WTC11 (cell line): ENCODE data around the gene CLDN34. TPM values are rescaled to one million over a fixed set of nuclear protein-coding genes. Genes with fewer than 3 reads are reported as not detected.

ENCODE experiments used
- ATAC-seq: fragments of 200-7000 bp; cut with Tn5 transposase; 2 replicates; pipeline ENCODE4 v1.10.0; 2021; ENCODE audit warnings: mild to moderate bottlenecking, moderate library complexity
- CTCF ChIA-PET: fragments of 300-600 bp; sonication (Branson Sonifier 250); formaldehyde crosslinking; loops from one replicate; lab custom pipeline; 2021; ENCODE audit warnings: antibody characterized with exemption; lab: Charles Lee
- POLR2A ChIA-PET: fragments of 350-600 bp; sonication (Branson Sonifier 250); formaldehyde crosslinking; loops from one replicate; lab custom pipeline; 2021; ENCODE audit warnings: antibody characterized with exemption; lab: Charles Lee
- DNase-seq: peaks from one replicate; pipeline ENCODE4 v3.0.0; 2021; ENCODE audit warnings: low spot score
- H3K27ac Mint-ChIP-seq: 2 replicates; pipeline ENCODE4 v1.8.0; 2021; ENCODE audit warnings: mixed read lengths
- H3K27me3 Mint-ChIP-seq: 2 replicates; pipeline ENCODE4 v1.8.0; 2021; ENCODE audit warnings: low read depth, mild to moderate bottlenecking, moderate library complexity, mixed read lengths
- H3K36me3 Mint-ChIP-seq: 2 replicates; pipeline ENCODE4 v1.8.0; 2021; ENCODE audit warnings: mixed read lengths
- H3K4me1 Mint-ChIP-seq: 2 replicates; pipeline ENCODE4 v1.8.0; 2022; ENCODE audit warnings: mixed read lengths
- H3K4me3 Mint-ChIP-seq: 2 replicates; pipeline ENCODE4 v1.8.0; 2021; ENCODE audit warnings: mild to moderate bottlenecking, moderate library complexity, mixed read lengths
- H3K9me3 Mint-ChIP-seq: 2 replicates; pipeline ENCODE4 v1.8.0; 2021; ENCODE audit warnings: mixed read lengths
- CREM ChIP-seq: sonication (generic); formaldehyde crosslinking; IDR thresholded peaks from 2 replicates; pipeline ENCODE4 v1.8.1; 2022; ENCODE audit warnings: mild to moderate bottlenecking, missing genetic modification reagents, moderate library complexity
- FOXJ3 ChIP-seq: sonication (generic); formaldehyde crosslinking; IDR thresholded peaks from 2 replicates; pipeline ENCODE4 v1.9.0; 2021; ENCODE audit warnings: missing genetic modification reagents, mild to moderate bottlenecking, borderline replicate concordance
- FOXK1 ChIP-seq: sonication (generic); formaldehyde crosslinking; IDR thresholded peaks from 2 replicates; pipeline ENCODE4 v1.8.0; 2022; ENCODE audit warnings: mild to moderate bottlenecking, moderate library complexity, missing genetic modification reagents
- IRF2 ChIP-seq: sonication (generic); formaldehyde crosslinking; IDR thresholded peaks from 2 replicates; pipeline ENCODE4 v1.8.0; 2022; ENCODE audit warnings: low read depth, missing genetic modification reagents, borderline replicate concordance
- JUN ChIP-seq: sonication (generic); formaldehyde crosslinking; IDR thresholded peaks from 2 replicates; pipeline ENCODE4 v1.8.0; 2023; ENCODE audit warnings: mild to moderate bottlenecking, missing genetic modification reagents
- KAT7 ChIP-seq: sonication (generic); formaldehyde crosslinking; IDR thresholded peaks from 2 replicates; pipeline ENCODE4 v1.8.1; 2023; ENCODE audit warnings: missing genetic modification reagents, mild to moderate bottlenecking, borderline replicate concordance
- NR1H2 ChIP-seq: sonication (generic); formaldehyde crosslinking; IDR thresholded peaks from 2 replicates; pipeline ENCODE4 v1.9.0; 2021; ENCODE audit warnings: mild to moderate bottlenecking, moderate library complexity, missing genetic modification reagents
- RELA ChIP-seq: sonication (generic); formaldehyde crosslinking; IDR thresholded peaks from 2 replicates; pipeline ENCODE4 v1.8.1; 2022; ENCODE audit warnings: missing genetic modification reagents, mild to moderate bottlenecking, borderline replicate concordance
- TEAD1 ChIP-seq: sonication (generic); formaldehyde crosslinking; IDR thresholded peaks from 2 replicates; pipeline ENCODE4 v1.8.0; 2022; ENCODE audit warnings: mild to moderate bottlenecking, missing genetic modification reagents
- TP53 ChIP-seq: sonication (generic); formaldehyde crosslinking; IDR thresholded peaks from 2 replicates; pipeline ENCODE4 v1.8.1; 2023; ENCODE audit warnings: mild to moderate bottlenecking, missing genetic modification reagents
- ZNF232 ChIP-seq: sonication (generic); formaldehyde crosslinking; IDR thresholded peaks from 2 replicates; pipeline ENCODE4 v1.8.0; 2022; ENCODE audit warnings: mild to moderate bottlenecking, missing genetic modification reagents
- ZNF396 ChIP-seq: fragments of 250-450 bp; sonication (Bioruptor Pico); IDR thresholded peaks from 2 replicates; pipeline ENCODE4 v1.8.0; 2021; ENCODE audit warnings: mild to moderate bottlenecking, moderate library complexity, borderline replicate concordance
- total RNA-seq: library from RNA; stranded (reverse); gene quantifications from 3 replicates; pipeline ENCODE4 v1.2.3, GENCODE V29; 2021
- TF ChIP-seq, protein P1 (sequence below): sonication (generic); formaldehyde crosslinking; conservative IDR thresholded peaks from 2 replicates; pipeline ENCODE4 v1.8.1; 2023; ENCODE audit warnings: mild to moderate bottlenecking, low read depth, missing genetic modification reagents, moderate library complexity
- TF ChIP-seq, protein P2 (sequence below): fragments of 250-450 bp; sonication (Bioruptor Pico); IDR thresholded peaks from 2 replicates; pipeline ENCODE4 v1.9.0; 2021; ENCODE audit warnings: mild to moderate bottlenecking
- TF ChIP-seq, protein P3 (sequence below): fragments of 250-450 bp; sonication (Bioruptor Pico); IDR thresholded peaks from 2 replicates; pipeline ENCODE4 v1.8.0; 2021; ENCODE audit warnings: mild to moderate bottlenecking
- TF ChIP-seq, protein P4 (sequence below): fragments of 250-450 bp; sonication (Bioruptor Pico); conservative IDR thresholded peaks from 2 replicates; pipeline ENCODE4 v1.9.0; 2021; ENCODE audit warnings: mild to moderate bottlenecking
- TF ChIP-seq, protein P5 (sequence below): sonication (generic); formaldehyde crosslinking; IDR thresholded peaks from 2 replicates; pipeline ENCODE4 v1.8.1; 2023; ENCODE audit warnings: mild to moderate bottlenecking, missing genetic modification reagents, borderline replicate concordance
- TF ChIP-seq, protein P6 (sequence below): sonication (generic); formaldehyde crosslinking; IDR thresholded peaks from 2 replicates; pipeline ENCODE4 v1.8.1; 2022; ENCODE audit warnings: missing genetic modification reagents, borderline replicate concordance

CLDN34 gene
- total RNA-seq, 1 experiment from 2014 or later, result 0.52 TPM

DNA sequence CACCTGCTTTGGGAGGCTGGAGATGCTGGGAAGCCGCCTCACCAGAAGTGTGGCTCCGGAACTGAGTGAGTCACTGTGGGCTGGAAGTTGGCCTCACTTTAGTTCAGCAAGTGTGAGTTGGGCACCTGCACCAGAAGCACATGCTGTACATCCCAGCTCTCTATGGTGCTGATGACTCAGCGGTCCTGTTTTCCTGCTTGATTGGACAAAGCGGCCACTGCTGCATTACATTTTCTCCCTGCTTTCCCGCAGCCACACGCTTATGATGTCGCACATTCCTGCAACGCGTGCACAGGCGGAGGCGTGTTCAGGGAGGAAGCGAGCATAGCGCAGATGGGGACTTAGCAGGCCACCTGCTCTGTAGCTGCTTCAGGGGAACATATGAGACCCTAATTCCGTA lies 26.7 kb upstream of the CLDN34 start (continued):
- TF ChIP-seq, protein P1, sequence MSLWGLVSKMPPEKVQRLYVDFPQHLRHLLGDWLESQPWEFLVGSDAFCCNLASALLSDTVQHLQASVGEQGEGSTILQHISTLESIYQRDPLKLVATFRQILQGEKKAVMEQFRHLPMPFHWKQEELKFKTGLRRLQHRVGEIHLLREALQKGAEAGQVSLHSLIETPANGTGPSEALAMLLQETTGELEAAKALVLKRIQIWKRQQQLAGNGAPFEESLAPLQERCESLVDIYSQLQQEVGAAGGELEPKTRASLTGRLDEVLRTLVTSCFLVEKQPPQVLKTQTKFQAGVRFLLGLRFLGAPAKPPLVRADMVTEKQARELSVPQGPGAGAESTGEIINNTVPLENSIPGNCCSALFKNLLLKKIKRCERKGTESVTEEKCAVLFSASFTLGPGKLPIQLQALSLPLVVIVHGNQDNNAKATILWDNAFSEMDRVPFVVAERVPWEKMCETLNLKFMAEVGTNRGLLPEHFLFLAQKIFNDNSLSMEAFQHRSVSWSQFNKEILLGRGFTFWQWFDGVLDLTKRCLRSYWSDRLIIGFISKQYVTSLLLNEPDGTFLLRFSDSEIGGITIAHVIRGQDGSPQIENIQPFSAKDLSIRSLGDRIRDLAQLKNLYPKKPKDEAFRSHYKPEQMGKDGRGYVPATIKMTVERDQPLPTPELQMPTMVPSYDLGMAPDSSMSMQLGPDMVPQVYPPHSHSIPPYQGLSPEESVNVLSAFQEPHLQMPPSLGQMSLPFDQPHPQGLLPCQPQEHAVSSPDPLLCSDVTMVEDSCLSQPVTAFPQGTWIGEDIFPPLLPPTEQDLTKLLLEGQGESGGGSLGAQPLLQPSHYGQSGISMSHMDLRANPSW (CRISPR knock-in tag), result no peak
- no peak for TF ChIP-seq CREM
- TF ChIP-seq ZNF232 (CRISPR knock-in tag), result no peak

DNA sequence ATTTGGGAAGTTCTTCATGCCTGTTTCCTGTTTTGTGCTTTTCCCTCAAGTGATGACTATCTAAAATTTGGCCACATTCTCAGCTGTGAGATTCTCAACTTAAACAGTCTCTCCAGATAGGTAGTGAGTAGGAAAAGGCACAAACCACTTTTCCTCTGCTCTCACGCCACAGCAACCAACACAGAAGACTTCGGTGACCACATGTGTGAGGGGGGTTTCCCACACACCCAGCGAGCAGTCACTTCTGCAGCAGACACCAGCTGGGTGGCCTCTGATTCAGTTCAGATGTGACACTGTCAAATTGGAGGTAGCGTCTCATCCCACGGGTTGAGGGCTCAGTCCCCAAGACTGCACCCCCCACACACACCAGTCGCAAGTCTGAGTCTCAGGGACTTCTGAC lies 25.1 kb upstream of the CLDN34 start:
- Mint-ChIP-seq H3K4me3 (no peak overlapping the region), H3K27me3 (no peaks in the 10 kb centered on the region), H3K27ac (no peak overlapping the region), H3K9me3 (no peaks in the 10 kb centered on the region), H3K36me3 (peaks cover 28% of the 10 kb centered on the region), H3K4me1 (no peaks in the 10 kb centered on the region)
- DNase-seq, result no peak
- ChIA-PET POLR2A (no interaction called here), CTCF (no interaction called here)
- ATAC-seq, result no peak
- TF ChIP-seq FOXK1, result no peak
- no peak for TF ChIP-seq NR1H2 (CRISPR knock-in tag)
- TF ChIP-seq, protein P2, sequence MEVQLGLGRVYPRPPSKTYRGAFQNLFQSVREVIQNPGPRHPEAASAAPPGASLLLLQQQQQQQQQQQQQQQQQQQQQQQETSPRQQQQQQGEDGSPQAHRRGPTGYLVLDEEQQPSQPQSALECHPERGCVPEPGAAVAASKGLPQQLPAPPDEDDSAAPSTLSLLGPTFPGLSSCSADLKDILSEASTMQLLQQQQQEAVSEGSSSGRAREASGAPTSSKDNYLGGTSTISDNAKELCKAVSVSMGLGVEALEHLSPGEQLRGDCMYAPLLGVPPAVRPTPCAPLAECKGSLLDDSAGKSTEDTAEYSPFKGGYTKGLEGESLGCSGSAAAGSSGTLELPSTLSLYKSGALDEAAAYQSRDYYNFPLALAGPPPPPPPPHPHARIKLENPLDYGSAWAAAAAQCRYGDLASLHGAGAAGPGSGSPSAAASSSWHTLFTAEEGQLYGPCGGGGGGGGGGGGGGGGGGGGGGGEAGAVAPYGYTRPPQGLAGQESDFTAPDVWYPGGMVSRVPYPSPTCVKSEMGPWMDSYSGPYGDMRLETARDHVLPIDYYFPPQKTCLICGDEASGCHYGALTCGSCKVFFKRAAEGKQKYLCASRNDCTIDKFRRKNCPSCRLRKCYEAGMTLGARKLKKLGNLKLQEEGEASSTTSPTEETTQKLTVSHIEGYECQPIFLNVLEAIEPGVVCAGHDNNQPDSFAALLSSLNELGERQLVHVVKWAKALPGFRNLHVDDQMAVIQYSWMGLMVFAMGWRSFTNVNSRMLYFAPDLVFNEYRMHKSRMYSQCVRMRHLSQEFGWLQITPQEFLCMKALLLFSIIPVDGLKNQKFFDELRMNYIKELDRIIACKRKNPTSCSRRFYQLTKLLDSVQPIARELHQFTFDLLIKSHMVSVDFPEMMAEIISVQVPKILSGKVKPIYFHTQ (CRISPR knock-in tag), result no peak
- TF ChIP-seq JUN (CRISPR knock-in tag), result no peak
- TF ChIP-seq, protein P3, sequence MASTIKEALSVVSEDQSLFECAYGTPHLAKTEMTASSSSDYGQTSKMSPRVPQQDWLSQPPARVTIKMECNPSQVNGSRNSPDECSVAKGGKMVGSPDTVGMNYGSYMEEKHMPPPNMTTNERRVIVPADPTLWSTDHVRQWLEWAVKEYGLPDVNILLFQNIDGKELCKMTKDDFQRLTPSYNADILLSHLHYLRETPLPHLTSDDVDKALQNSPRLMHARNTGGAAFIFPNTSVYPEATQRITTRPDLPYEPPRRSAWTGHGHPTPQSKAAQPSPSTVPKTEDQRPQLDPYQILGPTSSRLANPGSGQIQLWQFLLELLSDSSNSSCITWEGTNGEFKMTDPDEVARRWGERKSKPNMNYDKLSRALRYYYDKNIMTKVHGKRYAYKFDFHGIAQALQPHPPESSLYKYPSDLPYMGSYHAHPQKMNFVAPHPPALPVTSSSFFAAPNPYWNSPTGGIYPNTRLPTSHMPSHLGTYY, result no peak
- no peak for TF ChIP-seq KAT7 (CRISPR knock-in tag)
- no peak for TF ChIP-seq TP53 (CRISPR knock-in tag)
- no peak for TF ChIP-seq RELA (CRISPR knock-in tag)
- TF ChIP-seq, protein P4, sequence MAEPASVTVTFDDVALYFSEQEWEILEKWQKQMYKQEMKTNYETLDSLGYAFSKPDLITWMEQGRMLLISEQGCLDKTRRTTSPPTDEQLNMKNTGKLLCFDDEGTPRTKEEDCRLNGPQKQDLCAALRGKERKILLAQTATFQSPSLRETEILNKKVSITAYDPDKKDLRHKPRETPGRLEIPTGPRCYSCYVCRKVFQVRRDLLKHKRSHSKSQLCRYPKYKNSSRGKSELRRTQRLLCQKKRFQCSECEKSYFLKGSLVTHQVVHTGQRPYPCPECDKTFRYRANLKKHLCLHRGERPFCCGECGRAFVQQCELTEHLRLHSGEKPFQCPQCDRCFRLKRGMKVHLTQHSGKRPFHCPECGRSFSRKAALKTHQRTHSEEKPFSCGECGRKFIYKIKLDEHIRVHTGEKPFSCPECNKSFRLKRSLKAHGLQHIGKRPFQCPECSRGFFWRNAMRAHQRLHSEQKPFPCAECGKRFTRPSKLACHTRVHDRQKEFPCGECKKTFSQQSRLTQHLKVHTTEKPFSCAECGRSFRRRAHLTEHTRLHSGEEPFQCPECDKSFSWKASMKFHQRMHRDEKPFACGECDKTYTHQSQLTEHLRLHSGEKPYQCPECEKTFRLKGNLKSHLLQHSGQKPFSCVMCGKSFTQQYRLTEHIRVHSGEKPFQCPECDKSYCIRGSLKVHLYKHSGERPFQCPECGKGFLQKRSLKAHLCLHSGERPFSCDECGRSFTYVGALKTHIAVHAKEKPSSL (CRISPR knock-in tag), result no peak
- TF ChIP-seq IRF2 (CRISPR knock-in tag), result no peak
- TF ChIP-seq, protein P5, sequence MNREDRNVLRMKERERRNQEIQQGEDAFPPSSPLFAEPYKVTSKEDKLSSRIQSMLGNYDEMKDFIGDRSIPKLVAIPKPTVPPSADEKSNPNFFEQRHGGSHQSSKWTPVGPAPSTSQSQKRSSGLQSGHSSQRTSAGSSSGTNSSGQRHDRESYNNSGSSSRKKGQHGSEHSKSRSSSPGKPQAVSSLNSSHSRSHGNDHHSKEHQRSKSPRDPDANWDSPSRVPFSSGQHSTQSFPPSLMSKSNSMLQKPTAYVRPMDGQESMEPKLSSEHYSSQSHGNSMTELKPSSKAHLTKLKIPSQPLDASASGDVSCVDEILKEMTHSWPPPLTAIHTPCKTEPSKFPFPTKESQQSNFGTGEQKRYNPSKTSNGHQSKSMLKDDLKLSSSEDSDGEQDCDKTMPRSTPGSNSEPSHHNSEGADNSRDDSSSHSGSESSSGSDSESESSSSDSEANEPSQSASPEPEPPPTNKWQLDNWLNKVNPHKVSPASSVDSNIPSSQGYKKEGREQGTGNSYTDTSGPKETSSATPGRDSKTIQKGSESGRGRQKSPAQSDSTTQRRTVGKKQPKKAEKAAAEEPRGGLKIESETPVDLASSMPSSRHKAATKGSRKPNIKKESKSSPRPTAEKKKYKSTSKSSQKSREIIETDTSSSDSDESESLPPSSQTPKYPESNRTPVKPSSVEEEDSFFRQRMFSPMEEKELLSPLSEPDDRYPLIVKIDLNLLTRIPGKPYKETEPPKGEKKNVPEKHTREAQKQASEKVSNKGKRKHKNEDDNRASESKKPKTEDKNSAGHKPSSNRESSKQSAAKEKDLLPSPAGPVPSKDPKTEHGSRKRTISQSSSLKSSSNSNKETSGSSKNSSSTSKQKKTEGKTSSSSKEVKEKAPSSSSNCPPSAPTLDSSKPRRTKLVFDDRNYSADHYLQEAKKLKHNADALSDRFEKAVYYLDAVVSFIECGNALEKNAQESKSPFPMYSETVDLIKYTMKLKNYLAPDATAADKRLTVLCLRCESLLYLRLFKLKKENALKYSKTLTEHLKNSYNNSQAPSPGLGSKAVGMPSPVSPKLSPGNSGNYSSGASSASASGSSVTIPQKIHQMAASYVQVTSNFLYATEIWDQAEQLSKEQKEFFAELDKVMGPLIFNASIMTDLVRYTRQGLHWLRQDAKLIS (CRISPR knock-in tag), result no peak
- TF ChIP-seq, protein P6, sequence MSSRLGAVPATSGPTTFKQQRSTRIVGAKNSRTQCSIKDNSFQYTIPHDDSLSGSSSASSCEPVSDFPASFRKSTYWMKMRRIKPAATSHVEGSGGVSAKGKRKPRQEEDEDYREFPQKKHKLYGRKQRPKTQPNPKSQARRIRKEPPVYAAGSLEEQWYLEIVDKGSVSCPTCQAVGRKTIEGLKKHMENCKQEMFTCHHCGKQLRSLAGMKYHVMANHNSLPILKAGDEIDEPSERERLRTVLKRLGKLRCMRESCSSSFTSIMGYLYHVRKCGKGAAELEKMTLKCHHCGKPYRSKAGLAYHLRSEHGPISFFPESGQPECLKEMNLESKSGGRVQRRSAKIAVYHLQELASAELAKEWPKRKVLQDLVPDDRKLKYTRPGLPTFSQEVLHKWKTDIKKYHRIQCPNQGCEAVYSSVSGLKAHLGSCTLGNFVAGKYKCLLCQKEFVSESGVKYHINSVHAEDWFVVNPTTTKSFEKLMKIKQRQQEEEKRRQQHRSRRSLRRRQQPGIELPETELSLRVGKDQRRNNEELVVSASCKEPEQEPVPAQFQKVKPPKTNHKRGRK (CRISPR knock-in tag), result no peak
- TF ChIP-seq TEAD1 (CRISPR knock-in tag), result no peak
- TF ChIP-seq, protein P1 (CRISPR knock-in tag), result no peak
- no peak for TF ChIP-seq ZNF396 (CRISPR knock-in tag)
- TF ChIP-seq FOXJ3 (CRISPR knock-in tag), result no peak
